Thymus (tissue), 11 donors: Measurements from ENCODE around the gene TSPOAP1. TPM values are rescaled to one million over a fixed set of nuclear protein-coding genes. Genes with fewer than 3 reads are reported as not detected.
"Not testable (repeated sequence)": the region's sequence is repeated elsewhere in the genome, so short reads cannot be mapped to it uniquely, and the experiment has no call there.

Source experiments
- DNase-seq, 9 donors: peaks; one replicate each; pipeline ENCODE4 v3.0.0-alpha.2; 2013; ENCODE audit warnings: low spot score in 9 of 9, low read depth in 6 of 9, missing footprints in 1 of 9
- H3K27ac ChIP-seq, 2 donors: one replicate each; pipeline ENCODE4 v1.5.1; 2013; ENCODE audit warnings: control low read depth in 1 of 2, low read depth in 1 of 2, low read length in 1 of 2, mild to moderate bottlenecking in 1 of 2, moderate library complexity in 1 of 2
- H3K27me3 ChIP-seq, 2 donors: one replicate each; pipeline ENCODE4 v1.5.1; 2013; ENCODE audit warnings: low read length in 1 of 2; ENCODE audit not compliant: control insufficient read depth in 2 of 2, insufficient read depth in 1 of 2
- H3K36me3 ChIP-seq, 2 donors: one replicate each; pipeline ENCODE4 v1.5.1; 2013; ENCODE audit warnings: low read length in 1 of 2, mild to moderate bottlenecking in 1 of 2, moderate library complexity in 1 of 2; ENCODE audit not compliant: control insufficient read depth in 2 of 2, insufficient read depth in 2 of 2
- H3K4me1 ChIP-seq, 2 donors: one replicate each; pipeline ENCODE4 v1.5.1; 2013; ENCODE audit warnings: low read length in 2 of 2; ENCODE audit not compliant: control insufficient read depth in 2 of 2, insufficient read depth in 2 of 2
- H3K4me3 ChIP-seq, 2 donors: one replicate each; pipeline ENCODE4 v1.5.1; 2013; ENCODE audit warnings: low read length in 2 of 2, control low read depth in 1 of 2, mild to moderate bottlenecking in 1 of 2
- H3K9me3 ChIP-seq, 2 donors: one replicate each; pipeline ENCODE4 v1.5.1; 2013; ENCODE audit warnings: low read length in 1 of 2, mild to moderate bottlenecking in 1 of 2; ENCODE audit not compliant: control insufficient read depth in 2 of 2, insufficient read depth in 1 of 2
- WGBS: extraction: QIAGEN DNeasy Blood & Tissue Kit; methylation state at CpG from one replicate; pipeline ENCODE4 v1.1.7; 2013; 5-methylcytosine and 5-hydroxymethylcytosine counted together
- polyA plus RNA-seq: library from polyadenylated mRNA; stranded (reverse); fragments of 200-250 nt; gene quantifications from one replicate; pipeline ENCODE4 v1.2.3, GENCODE V29; 2013
- total RNA-seq: library from RNA; stranded (reverse); fragments of 120-200 nt; gene quantifications from one replicate; pipeline ENCODE4 v1.2.4, GENCODE V29; 2013
- donor health status: healthy.

TSPOAP1 gene
- total and polyA plus RNA-seq, 2 donors = 12.1 to 45.2 TPM

GRCh38 chr17:58344047-58344790, 15.6 kb upstream of the TSPOAP1 start:
- Histone ChIP-seq H3K4me3 (peak overlapping the region; percentile 52 to 63), H3K36me3 (peaks cover 38 to 72% of the 10 kb centered on the region in 2 donors), H3K9me3 (no peaks in the 10 kb centered on the region), H3K4me1 (peaks cover 39 to 80% of the 10 kb centered on the region in 2 donors), H3K27ac (peak overlapping the region; percentile 78 to 96), H3K27me3 (no peaks in the 10 kb centered on the region)
- DNase-seq = peak in 7 of 9 donors; percentile 65 to 94 (median 84)
- WGBS = 17% methylated on average over 9 of the region's 9 CpGs

GRCh38 chr17:58343131-58343530, 14.5 kb upstream of the TSPOAP1 start:
- Histone ChIP-seq H3K36me3 (peaks cover 31 to 62% of the 10 kb centered on the region in 2 donors), H3K27ac (peak overlapping the region; percentile 78 to 96), H3K4me1 (peaks cover 40 to 89% of the 10 kb centered on the region in 2 donors), H3K4me3 (peak overlapping the region; percentile 52 to 63), H3K27me3 (no peaks in the 10 kb centered on the region), H3K9me3 (no peaks in the 10 kb centered on the region)
- WGBS = 88% methylated on average over 4 of the region's 4 CpGs
- DNase-seq = no peak

- Histone ChIP-seq H3K4me3 (peak overlapping the region; percentile 9 to 37), H3K27me3 (no peaks in the 10 kb centered on the region), H3K9me3 (no peaks in the 10 kb centered on the region), H3K36me3 (peaks cover 20 to 50% of the 10 kb centered on the region in 2 donors), H3K4me1 (peaks cover 39 to 87% of the 10 kb centered on the region in 2 donors), H3K27ac (peak overlapping the region; percentile 60 to 100)
- DNase-seq = peak in 1 of 9 donors; percentile 50
- 58% methylated on average over 4 of the region's 4 CpGs for WGBS
Measured at GRCh38 chr17:58341861-58342475, 13.4 kb upstream of the TSPOAP1 start.

GRCh38 chr17:58341136-58341860, 12.7 kb upstream of the TSPOAP1 start:
- not testable (repeated sequence) for DNase-seq, H3K9me3 ChIP-seq, H3K27me3 ChIP-seq
- peak overlapping the region; percentile 60 to 100 for H3K27ac ChIP-seq
- H3K4me1 ChIP-seq = peaks cover 39 to 90% of the 10 kb centered on the region in 2 donors
- H3K4me3 ChIP-seq = peak overlapping the region in 1 of 2 donors; percentile 98
- 95% methylated on average over 11 of the region's 11 CpGs for WGBS
- peaks cover 13 to 43% of the 10 kb centered on the region in 2 donors for H3K36me3 ChIP-seq

GRCh38 chr17:58340405-58340876, 11.8 kb upstream of the TSPOAP1 start:
- Histone ChIP-seq H3K9me3 (no peaks in the 10 kb centered on the region), H3K27me3 (no peaks in the 10 kb centered on the region), H3K4me3 (peak overlapping the region; percentile 84 to 98), H3K4me1 (peaks cover 39 to 90% of the 10 kb centered on the region in 2 donors), H3K27ac (peak overlapping the region; percentile 99 to 100), H3K36me3 (peaks cover 5 to 35% of the 10 kb centered on the region in 2 donors)
- no peak for DNase-seq
- 90% methylated on average over 5 of the region's 5 CpGs for WGBS

- Histone ChIP-seq H3K36me3 (peaks cover 3 to 29% of the 10 kb centered on the region in 2 donors), H3K27me3 (no peaks in the 10 kb centered on the region), H3K4me1 (peaks cover 34 to 90% of the 10 kb centered on the region in 2 donors), H3K27ac (peak overlapping the region; percentile 99 to 100), H3K4me3 (peak overlapping the region; percentile 84 to 98), H3K9me3 (no peaks in the 10 kb centered on the region)
- DNase-seq = peak in 1 of 9 donors; percentile 60
- WGBS = 65% methylated on average over 6 of the region's 6 CpGs
Measured at GRCh38 chr17:58339755-58340404, 11.3 kb upstream of the TSPOAP1 start.

- 8% methylated on average over 10 of the region's 10 CpGs for WGBS
- peaks cover 41 to 90% of the 10 kb centered on the region in 2 donors for H3K4me1 ChIP-seq
- no peaks in the 10 kb centered on the region for H3K9me3 ChIP-seq
- peak overlapping the region; percentile 99 to 100 for H3K27ac ChIP-seq
- DNase-seq = peak in 8 of 9 donors; percentile 49 to 87 (median 63)
- H3K4me3 ChIP-seq = peak overlapping the region; percentile 84 to 98
- H3K36me3 ChIP-seq = peaks cover 3 to 28% of the 10 kb centered on the region in 2 donors
- H3K27me3 ChIP-seq = no peaks in the 10 kb centered on the region
Measured at GRCh38 chr17:58338841-58339754, 10.5 kb upstream of the TSPOAP1 start.

- no peaks in the 10 kb centered on the region for H3K27me3 ChIP-seq
- peaks cover 3 to 25% of the 10 kb centered on the region in 2 donors for H3K36me3 ChIP-seq
- WGBS = 40% methylated on average over 3 of the region's 3 CpGs
- H3K9me3 ChIP-seq = no peaks in the 10 kb centered on the region
- peaks cover 37 to 90% of the 10 kb centered on the region in 2 donors for H3K4me1 ChIP-seq
- peak overlapping the region; percentile 84 to 98 for H3K4me3 ChIP-seq
- peak in 1 of 9 donors; percentile 50 for DNase-seq
- H3K27ac ChIP-seq = peak overlapping the region; percentile 99 to 100
Measured at GRCh38 chr17:58338454-58338840, 9.9 kb upstream of the TSPOAP1 start.
